HFFc6 (cell line): ENCODE measurements around the gene CCDC85A. TPM values are rescaled to one million over a fixed set of nuclear protein-coding genes. Genes with fewer than 3 reads are reported as not detected.

Experiments used
- DNase-seq: peaks from one replicate; pipeline ENCODE4 v3.0.0-alpha.2; 2018
- H3K27ac Mint-ChIP-seq: 2 replicates; pipeline ENCODE4 v1.8.0; 2020; ENCODE audit warnings: mild to moderate bottlenecking, mixed read lengths
- H3K27me3 Mint-ChIP-seq: 2 replicates; pipeline ENCODE4 v1.8.0; 2021; ENCODE audit warnings: mild to moderate bottlenecking, moderate library complexity, mixed read lengths; ENCODE audit not compliant: insufficient read depth
- H3K36me3 Mint-ChIP-seq: 2 replicates; pipeline ENCODE4 v1.8.0; 2021; ENCODE audit warnings: low read depth, mixed read lengths
- H3K4me1 Mint-ChIP-seq: 2 replicates; pipeline ENCODE4 v1.8.0; 2020; ENCODE audit warnings: low read depth, mixed read lengths
- H3K4me3 Mint-ChIP-seq: 2 replicates; pipeline ENCODE4 v1.8.0; 2020; ENCODE audit warnings: mild to moderate bottlenecking, moderate library complexity, mixed read lengths
- H3K9me3 Mint-ChIP-seq: 2 replicates; pipeline ENCODE4 v1.8.0; 2020; ENCODE audit warnings: mild to moderate bottlenecking, mixed read lengths
- total RNA-seq, 6 experiments: library from RNA; stranded (reverse); fragmentation: NEBNext Ultra II Directional; extraction: Animal tissue kit (Norgen Biotek cat#: 25700); gene quantifications; 2 replicates in 1 of 6; 3 replicates in 5 of 6; pipeline ENCODE4 v1.2.3, GENCODE V29; 2021
- TF ChIP-seq, protein P1 (sequence below): fragments of 200-600 bp; sonication (generic); IDR thresholded peaks from 2 replicates; pipeline ENCODE4 v1.5.0; 2021; ENCODE audit warnings: antibody characterized with exemption, mild to moderate bottlenecking

The CCDC85A gene
- total RNA-seq, 6 experiments from 2014 or later: 25.5 to 39.3 (median 36.9) TPM

DNA sequence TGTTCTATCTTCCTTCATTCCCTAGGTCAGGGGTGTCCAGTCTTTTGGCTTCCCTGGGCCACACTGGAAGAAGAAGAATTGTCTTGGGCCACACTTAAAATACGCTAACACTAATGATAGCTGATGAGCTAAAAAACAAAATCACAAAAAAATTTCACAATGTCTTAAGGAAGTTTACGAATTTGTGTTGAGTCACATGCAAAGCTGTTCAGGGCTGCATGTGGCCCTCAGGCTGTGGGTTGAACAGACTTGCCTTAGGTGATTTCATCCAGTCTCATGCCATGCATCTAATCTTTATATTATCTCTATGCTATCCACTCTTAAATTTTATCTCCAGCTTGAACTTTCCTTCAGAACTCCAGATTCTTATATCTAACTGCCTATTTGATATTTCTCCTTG, 80.1 kb downstream of the CCDC85A start:
- peak; percentile 39 for DNase-seq
- H3K36me3 Mint-ChIP-seq: peaks cover 5% of the 10 kb centered on the region; the same call in 1 of the 2 replicates
- H3K9me3 Mint-ChIP-seq: no peaks in the 10 kb centered on the region
- peak overlapping the region; percentile 82 for H3K27ac Mint-ChIP-seq
- H3K27me3 Mint-ChIP-seq: no peaks in the 10 kb centered on the region
- H3K4me3 Mint-ChIP-seq: peak overlapping the region; percentile 27; the same call in 1 of the 2 replicates
- TF ChIP-seq, protein P1, sequence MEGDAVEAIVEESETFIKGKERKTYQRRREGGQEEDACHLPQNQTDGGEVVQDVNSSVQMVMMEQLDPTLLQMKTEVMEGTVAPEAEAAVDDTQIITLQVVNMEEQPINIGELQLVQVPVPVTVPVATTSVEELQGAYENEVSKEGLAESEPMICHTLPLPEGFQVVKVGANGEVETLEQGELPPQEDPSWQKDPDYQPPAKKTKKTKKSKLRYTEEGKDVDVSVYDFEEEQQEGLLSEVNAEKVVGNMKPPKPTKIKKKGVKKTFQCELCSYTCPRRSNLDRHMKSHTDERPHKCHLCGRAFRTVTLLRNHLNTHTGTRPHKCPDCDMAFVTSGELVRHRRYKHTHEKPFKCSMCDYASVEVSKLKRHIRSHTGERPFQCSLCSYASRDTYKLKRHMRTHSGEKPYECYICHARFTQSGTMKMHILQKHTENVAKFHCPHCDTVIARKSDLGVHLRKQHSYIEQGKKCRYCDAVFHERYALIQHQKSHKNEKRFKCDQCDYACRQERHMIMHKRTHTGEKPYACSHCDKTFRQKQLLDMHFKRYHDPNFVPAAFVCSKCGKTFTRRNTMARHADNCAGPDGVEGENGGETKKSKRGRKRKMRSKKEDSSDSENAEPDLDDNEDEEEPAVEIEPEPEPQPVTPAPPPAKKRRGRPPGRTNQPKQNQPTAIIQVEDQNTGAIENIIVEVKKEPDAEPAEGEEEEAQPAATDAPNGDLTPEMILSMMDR: no peak
- peaks cover 79% of the 10 kb centered on the region for H3K4me1 Mint-ChIP-seq

DNA sequence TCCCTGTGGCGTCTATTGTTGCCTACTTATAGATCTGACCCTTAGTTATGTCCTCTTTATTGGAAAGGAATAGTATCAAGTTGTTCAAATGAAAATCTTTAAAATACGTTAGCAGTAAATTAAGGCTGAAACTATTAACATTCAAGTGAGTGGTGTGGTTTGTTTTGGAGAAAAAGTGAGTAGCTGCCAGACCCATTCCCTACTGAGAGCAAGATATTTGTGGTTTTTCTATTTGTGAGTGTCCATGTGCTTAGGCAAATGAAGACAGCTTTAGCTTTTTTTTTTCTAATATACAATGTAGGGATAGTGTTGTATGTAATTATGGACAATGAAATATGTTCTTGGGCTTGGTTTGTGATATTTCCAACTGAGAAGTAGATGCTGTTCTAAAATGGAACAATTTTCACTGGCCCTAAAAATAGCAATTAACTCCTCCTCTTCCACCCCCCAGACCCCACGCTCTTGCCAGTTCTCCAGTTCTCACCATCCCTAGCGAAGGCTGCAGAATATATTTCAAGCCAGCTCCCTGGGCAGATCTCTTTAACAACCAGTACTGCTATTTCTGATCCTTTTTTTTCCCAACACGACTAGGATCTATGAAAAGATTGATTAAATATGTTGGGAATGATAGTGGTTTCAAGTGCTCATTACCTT, 83.1 kb downstream of the CCDC85A start:
- TF ChIP-seq, protein P1: no peak
- H3K27me3 Mint-ChIP-seq: no peaks in the 10 kb centered on the region
- no peak for DNase-seq
- peak overlapping the region; percentile 30; the same call in 1 of the 2 replicates for H3K27ac Mint-ChIP-seq
- peaks cover 8% of the 10 kb centered on the region; the same call in 1 of the 2 replicates for H3K36me3 Mint-ChIP-seq
- H3K9me3 Mint-ChIP-seq: no peaks in the 10 kb centered on the region
- peaks cover 84% of the 10 kb centered on the region for H3K4me1 Mint-ChIP-seq
- H3K4me3 Mint-ChIP-seq: peak overlapping the region; percentile 11; the same call in 1 of the 2 replicates

DNA sequence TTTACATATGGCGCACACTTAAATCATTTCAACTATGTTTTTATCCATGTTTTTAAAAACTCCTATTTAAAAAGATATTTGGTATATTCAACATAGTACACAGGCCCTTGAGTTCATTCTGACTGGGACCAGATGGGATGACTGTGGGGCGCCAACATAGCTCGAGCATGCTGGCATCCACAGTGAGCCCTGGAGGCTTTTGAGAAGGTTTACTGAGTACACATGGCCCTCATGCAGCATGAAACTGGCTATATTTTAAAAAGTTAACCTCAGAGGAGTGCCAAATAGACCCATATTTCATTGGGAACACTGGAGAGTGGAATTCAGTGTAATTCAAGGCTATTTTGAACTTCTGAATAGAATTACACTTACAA, 83.6 kb downstream of the CCDC85A start:
- peak overlapping the region; percentile 8; the same call in 1 of the 2 replicates for H3K4me3 Mint-ChIP-seq
- DNase-seq: no peak
- H3K4me1 Mint-ChIP-seq: peaks cover 84% of the 10 kb centered on the region
- peaks cover 12% of the 10 kb centered on the region; the same call in 1 of the 2 replicates for H3K36me3 Mint-ChIP-seq
- H3K27ac Mint-ChIP-seq: no peak overlapping the region
- TF ChIP-seq, protein P1: no peak
- H3K27me3 Mint-ChIP-seq: no peaks in the 10 kb centered on the region
- H3K9me3 Mint-ChIP-seq: no peaks in the 10 kb centered on the region

DNA sequence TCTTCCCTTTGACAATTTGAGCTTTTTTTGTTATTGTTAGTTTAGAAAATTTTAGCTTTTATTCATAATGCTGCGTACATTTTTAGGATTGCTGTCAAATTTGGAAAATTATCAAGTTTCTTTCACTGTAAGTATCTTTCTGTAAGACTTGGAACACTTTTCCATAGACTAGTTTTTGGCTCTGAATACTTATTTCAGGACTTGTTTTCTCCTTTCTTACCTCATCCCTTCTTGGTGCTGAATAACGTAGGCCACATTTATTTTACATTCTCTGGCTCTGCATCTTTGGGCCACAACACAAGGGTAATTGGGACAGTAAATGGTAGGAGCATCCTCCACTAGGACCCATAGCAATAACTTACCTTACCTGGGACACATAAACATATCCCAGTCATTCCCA, 85.1 kb downstream of the CCDC85A start:
- TF ChIP-seq, protein P1: no peak
- DNase-seq: no peak
- peaks cover 80% of the 10 kb centered on the region for H3K4me1 Mint-ChIP-seq
- H3K9me3 Mint-ChIP-seq: no peaks in the 10 kb centered on the region
- no peaks in the 10 kb centered on the region for H3K27me3 Mint-ChIP-seq
- H3K27ac Mint-ChIP-seq: peak overlapping the region; percentile 30; the same call in 1 of the 2 replicates
- peaks cover 20% of the 10 kb centered on the region; the same call in 1 of the 2 replicates for H3K36me3 Mint-ChIP-seq
- no peak overlapping the region for H3K4me3 Mint-ChIP-seq

DNA sequence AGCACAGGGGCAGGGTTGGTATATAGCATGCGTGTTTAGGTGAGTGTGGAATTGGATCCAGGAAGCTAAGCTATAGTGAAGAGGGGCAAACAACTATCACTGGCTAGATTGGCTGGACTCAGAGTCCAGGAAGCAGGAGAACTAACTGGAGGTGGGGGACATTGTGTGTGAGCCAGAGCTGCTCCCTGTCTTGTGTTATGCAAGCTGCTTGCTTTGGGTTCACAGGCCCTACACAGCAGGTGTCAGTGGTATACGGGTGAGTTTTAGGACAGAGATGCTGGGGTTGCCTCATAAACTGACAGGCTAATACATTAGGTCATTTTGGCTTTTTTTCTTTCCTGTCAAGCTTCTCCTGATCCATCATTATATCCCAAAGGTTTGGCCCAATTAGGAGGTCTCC, 87.5 kb downstream of the CCDC85A start:
- DNase-seq: no peak
- Mint-ChIP-seq H3K36me3 (peaks cover 28% of the 10 kb centered on the region; the same call in 1 of the 2 replicates), H3K27ac (peak overlapping the region; percentile 12; the same call in 1 of the 2 replicates), H3K4me1 (peaks cover 79% of the 10 kb centered on the region), H3K9me3 (no peaks in the 10 kb centered on the region), H3K4me3 (no peak overlapping the region), H3K27me3 (no peaks in the 10 kb centered on the region)
- TF ChIP-seq, protein P1: no peak
